Esophagus mucosa (tissue), 1 donor: ENCODE data around the gene XYLT1. TPM values are rescaled to one million over a fixed set of nuclear protein-coding genes. Genes with fewer than 3 reads are reported as not detected.
A peak's percentile ranks its signal among the peaks of the same experiment; 100 is the strongest.

Source experiments
- ATAC-seq: fragments of 200-7000 bp; cut with Tn5 transposase; one replicate; pipeline ENCODE4 v1.9.1; 2020
- total RNA-seq: library from RNA; stranded (reverse); gene quantifications from one replicate; pipeline ENCODE4 v1.2.4, GENCODE V29; 2023
- donor health status: DM: yes; HTN: yes; CAD: no.

Gene XYLT1
- total RNA-seq, 1 donor from 2014 or later, result 11.0 TPM

- peak; percentile 69 for ATAC-seq
Measured at GRCh38 chr16:17369421-17370222, 101.1 kb downstream of the XYLT1 start.

DNA sequence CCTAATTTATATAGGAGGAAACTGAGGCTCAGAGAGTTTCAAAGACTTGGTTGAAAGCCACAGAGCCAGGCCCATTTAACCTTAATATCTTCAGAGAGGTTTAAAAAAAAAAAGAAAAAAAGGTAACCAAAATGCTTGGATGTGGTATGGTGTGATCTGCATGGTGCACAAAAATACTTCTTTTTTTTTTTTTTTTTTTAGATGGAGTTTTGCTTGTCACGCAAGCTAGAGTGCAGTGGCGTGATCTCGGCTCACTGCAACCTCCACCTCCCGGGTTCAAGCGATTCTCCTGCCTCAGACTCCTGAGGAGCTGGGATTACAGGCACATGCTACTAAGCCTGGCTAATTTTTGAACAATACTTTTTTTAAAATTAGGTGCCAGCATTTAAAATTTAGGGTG is 101.8 kb downstream of the XYLT1 start:
- ATAC-seq, result no peak

DNA sequence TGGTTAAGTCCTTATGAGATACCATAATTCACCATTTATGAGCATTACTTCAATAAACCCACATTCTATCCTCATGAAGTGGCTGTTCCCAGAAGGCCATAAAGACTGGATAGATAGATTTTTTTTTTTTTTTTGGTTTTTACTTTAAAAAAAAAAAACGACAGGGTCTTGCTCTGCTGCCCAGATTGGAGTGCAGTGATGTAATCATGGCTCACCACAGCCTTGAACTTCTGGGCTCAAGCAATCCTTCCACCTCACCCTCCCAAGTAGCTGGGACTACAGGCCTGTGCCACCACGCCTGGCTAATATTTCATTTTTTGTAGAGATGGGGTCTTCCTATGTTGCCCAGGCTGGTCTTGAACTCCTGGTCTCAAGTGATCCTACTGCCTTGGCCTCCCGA is 102.3 kb downstream of the XYLT1 start:
- ATAC-seq, result no peak

DNA sequence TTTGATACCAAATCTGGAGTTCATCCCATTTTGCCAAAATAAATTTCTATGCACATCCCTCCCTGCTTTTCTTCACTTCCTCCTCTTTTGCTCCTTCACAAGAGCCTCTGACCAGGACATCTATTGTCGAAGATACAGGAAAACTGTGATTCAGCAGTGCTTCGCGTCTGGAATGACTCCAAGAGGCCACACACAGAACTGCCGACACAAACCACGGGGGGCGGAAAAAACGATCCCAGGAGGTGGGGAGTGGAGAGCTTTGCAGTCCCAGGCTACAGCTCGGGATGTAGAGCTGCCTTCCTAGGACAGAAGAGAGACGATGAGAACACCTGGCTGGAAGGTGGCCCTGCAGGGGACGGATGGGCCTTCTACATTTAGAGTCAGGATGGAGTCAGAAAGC is 102.8 kb downstream of the XYLT1 start:
- ATAC-seq, result no peak

DNA sequence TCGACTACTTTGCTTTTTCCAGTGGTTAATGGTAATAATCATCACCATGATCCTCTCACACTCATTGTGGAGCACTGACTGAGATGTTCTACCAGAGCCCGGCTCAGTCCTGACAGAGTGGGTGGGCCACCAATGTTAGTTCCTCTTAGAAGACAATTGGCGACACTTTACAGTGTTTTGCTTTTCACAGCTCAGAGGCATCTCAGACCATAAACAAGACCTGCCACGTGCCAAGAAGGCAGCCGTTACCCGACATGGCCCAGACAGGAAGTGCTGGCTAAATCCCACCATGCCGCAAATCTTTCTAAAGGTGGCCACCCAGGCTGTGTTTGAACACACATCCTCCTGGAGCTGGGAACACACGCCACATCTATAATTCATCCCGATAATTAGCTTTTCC is 103.7 kb downstream of the XYLT1 start:
- ATAC-seq, result no peak

DNA sequence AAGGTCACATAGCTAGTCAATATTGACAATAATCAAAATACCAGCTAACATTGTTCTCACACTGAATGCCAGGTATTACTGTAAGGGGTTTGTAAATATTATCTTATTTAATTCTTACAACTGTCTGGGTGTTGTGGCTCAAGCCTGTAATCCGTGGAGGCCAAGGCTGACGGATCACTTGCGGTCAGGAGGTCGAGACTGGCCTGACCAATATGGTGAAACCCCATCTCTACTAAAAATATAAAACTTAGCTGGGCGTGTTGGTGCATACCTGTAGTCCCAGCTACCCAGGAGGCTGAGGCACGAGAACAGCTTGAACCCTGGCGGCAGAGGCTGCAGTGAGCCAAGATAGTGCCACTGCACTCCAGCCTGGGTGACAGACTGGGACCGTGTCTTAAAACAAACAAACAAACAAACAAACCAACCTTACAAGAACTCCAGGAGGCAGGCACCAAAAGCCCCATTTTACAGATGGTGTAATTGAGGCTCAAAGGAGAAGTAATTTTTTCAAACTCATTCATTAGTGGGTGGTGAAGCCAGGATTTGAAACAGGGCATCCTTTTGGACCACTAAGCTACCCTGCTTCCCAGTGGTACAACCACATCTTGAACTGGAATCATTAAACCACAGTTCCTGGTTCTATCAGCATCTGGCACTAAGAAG is 104.3 kb downstream of the XYLT1 start:
- ATAC-seq, result no peak

DNA sequence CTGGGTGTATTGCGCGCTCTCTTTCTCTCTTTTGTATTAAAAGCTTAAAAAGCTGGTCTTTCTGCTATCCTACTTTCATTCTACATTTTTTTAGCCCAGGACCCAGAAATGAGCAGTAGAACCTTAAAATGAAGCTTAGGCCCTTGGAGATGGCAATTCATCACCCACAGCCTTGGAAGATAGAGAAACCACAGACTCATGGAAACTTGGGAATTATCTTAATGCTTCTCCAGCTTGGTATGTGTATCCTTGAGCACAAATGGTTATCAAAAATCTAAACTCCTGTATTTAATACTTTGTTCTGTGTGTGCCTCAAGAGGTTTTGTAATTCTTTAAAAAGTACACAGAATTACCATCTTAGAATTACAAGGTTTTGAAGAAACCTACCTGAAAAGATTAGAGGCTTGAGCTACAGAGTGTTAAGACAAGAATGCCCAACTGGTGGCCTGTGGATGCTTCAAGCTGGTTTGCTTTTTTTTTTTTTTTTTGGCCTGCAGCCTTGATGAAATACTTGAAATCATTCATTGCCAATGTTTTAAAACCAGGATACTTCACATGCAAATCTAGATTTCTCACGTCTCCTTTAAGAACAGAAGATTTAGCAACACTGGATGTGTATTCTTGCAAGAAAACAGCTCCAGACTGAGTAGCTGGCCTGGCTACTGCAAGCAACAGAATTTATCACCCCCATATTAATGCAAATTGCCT is 105.0 kb downstream of the XYLT1 start:
- no peak for ATAC-seq

DNA sequence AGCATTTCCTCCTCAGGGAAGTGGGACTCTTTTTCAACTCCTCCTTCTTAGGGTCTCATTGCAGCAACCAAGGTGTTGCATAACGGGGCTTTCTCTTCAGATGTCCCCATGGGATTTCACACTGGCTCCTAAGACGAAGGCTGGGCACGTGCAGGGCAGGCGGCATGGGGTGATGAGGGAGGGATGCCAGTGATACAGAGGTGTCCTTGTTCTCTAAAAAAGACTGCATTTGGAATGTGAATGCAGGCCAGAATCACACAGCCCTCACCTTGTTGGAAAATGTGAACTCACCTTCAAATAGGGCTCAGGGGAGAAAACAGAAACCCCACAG is 105.6 kb downstream of the XYLT1 start:
- ATAC-seq, result no peak

GRCh38 chr16:17364319-17365210 is 106.2 kb downstream of the XYLT1 start:
- peak; percentile 20 for ATAC-seq

GRCh38 chr16:17362946-17363345 is 107.8 kb downstream of the XYLT1 start:
- no peak for ATAC-seq

DNA sequence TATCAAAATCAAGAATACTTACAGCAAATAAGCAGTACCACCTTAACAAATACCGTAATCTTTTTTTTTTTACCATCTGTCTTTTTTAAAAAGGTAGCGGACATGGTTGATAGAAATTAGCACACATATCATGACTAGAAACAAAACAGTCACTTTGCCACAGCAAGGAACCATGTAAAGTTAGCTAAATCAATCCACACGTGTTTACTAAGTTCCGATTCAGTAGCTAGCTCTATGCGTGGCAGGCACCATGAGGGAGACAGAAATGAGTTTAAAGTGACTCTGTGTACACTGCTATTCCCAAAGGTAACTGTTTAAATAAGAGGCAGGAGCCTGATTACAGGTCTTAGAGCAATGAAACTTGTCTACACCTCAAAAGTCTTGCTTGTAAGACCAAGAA is 108.6 kb downstream of the XYLT1 start:
- ATAC-seq, result no peak

DNA sequence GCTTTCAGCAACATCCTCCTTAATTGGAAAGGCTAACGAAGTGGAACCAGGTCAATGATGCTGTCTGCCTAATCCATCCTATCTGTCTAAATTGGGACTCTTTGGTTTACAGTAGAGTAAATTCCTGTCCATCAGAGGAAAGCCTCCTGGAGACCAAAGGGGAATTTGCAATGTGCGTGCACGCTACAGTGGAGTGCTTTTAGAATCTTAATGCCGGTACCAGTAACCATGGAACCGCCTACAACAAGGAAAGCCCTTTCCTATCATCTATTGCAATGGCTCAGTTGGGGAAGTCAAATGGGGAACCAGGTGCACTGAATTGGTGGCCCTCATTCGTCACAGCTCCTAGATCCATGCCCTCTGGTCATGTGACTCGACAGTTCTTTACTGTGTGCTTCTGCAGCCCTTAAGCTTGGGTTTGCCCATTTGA is 110.1 kb downstream of the XYLT1 start:
- ATAC-seq, result no peak

DNA sequence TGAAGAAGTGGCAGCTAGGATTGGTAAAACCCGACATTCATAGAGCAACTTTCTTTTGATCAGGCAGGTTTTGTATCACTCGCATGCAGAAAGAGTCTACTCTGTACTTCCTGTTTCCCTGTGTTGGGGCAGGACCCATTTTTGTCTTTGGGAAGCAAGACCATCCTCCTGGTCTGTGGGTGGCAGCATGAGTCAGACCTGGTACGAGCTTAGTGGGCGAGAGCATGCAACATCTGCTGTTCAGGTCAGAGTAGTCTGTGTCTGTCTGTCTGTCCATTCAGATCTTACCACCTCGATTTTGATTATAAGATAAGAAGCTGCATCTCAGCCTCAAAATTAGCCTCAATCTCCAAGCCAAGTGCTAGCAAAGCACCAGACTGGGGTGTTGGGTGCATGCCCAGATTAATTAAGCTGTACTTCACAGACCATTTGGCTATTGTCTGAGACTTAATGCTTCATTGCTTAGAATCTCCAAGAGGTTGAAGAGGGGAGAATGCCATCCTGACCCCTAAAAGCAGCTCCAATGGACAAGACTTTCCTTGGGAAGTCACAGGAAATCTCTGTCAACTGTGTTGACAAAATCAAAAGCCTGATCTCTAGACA is 110.9 kb downstream of the XYLT1 start:
- ATAC-seq, result peak; percentile 41

DNA sequence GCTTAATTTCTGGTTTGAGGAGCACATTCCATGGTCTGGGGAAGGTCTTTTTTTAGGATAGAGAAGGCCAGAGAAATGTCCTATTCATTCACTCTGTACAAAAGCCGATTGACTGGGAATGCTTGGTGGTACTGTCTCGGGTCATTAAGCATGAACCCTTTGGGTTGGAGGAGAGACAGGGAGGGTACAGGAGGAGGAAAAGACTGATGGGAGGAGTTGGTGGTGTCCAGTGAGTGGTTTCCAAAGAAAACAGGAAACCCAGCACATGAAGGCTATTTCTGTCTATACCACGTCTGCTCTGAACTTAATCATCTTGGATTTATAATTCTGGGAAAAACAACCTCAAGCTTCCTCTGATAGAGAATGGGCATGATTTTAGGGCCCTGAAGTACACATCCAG is 111.9 kb downstream of the XYLT1 start:
- no peak for ATAC-seq

DNA sequence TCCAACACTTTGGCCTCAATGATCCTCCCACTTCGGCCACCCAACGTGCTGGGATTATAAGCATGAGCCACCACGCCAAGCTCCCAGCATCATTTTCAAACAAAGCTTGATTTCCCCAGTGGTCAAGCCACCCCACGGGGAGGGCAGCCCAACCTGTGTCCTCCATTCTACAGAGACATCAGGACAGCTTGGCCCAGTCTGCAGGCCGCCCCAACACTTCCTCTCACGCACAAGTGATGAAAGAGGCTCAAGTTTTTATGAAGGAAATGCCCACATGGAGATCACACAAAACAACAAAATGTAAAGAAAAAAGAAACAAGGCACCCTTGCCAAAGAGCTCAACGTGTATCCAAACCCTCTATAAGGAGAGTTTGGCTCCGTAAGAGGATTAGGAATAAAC is 112.4 kb downstream of the XYLT1 start:
- no peak for ATAC-seq

- ATAC-seq, result no peak
Measured at GRCh38 chr16:17357307-17358062, 113.3 kb downstream of the XYLT1 start.

- ATAC-seq, result no peak
Measured at GRCh38 chr16:17356243-17356933, 114.4 kb downstream of the XYLT1 start.

DNA sequence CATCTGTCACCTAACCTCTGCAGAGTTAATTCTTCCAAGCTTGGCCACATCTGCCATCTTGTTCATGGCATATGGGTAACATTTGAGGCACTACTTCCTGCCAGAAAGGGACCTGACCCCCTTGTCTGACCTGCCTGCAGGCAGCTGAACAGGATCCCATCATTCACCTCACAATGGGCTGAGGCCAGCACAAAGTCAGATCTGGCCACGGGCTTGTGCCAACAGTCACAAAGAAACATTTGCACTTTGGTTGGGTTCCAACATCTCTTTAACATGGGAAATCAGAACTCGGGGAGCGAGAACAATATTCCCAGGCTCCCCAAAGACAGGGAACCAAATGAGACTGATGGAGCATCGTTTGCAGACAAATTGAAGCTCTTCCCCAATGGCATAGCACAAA is 116.1 kb downstream of the XYLT1 start:
- ATAC-seq, result no peak

- ATAC-seq, result no peak
Measured at GRCh38 chr16:17354141-17354601, 116.6 kb downstream of the XYLT1 start.

GRCh38 chr16:17353561-17353960 is 117.2 kb downstream of the XYLT1 start:
- ATAC-seq, result no peak
